DND-41 (cell line): ENCODE data around the gene WBP1L.

ENCODE experiments used
- EZH2 ChIP-seq: IDR thresholded peaks from 3 replicates; pipeline ENCODE4 v1.6.1; 2012; ENCODE audit warnings: borderline replicate concordance, low read depth, mild to moderate bottlenecking, moderate library complexity, low read length, inconsistent platforms; ENCODE audit not compliant: severe bottlenecking
- TF ChIP-seq, protein P1 (sequence below): IDR thresholded peaks from 2 replicates; pipeline ENCODE4 v1.5.1; 2012; ENCODE audit warnings: borderline replicate concordance, low read length, moderate library complexity, mild to moderate bottlenecking; ENCODE audit not compliant: poor library complexity, severe bottlenecking; ENCODE audit errors: extremely low read depth

DNA sequence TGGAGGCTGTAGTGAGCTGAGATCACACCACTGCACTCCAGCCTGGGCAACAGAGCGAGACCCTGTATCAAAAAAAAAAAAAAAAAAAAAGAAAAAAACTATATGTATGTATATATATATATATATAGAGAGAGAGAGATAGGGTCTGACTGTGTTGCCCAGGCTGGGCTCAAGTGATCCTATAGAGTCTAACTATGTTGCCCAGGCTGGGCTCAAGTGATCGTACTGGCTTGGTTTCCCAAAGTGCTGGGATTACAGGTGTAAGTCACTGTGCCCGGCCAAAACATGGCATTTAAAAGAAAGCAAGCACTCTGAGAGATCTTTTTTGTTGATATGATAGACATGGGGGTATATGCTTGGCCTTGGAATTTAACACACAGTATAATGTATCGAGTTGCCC lies 73.4 kb downstream of the WBP1L start:
- no peak for TF ChIP-seq EZH2
- TF ChIP-seq, protein P1, sequence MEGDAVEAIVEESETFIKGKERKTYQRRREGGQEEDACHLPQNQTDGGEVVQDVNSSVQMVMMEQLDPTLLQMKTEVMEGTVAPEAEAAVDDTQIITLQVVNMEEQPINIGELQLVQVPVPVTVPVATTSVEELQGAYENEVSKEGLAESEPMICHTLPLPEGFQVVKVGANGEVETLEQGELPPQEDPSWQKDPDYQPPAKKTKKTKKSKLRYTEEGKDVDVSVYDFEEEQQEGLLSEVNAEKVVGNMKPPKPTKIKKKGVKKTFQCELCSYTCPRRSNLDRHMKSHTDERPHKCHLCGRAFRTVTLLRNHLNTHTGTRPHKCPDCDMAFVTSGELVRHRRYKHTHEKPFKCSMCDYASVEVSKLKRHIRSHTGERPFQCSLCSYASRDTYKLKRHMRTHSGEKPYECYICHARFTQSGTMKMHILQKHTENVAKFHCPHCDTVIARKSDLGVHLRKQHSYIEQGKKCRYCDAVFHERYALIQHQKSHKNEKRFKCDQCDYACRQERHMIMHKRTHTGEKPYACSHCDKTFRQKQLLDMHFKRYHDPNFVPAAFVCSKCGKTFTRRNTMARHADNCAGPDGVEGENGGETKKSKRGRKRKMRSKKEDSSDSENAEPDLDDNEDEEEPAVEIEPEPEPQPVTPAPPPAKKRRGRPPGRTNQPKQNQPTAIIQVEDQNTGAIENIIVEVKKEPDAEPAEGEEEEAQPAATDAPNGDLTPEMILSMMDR, result no peak
